Measurements from ENCODE around the gene EIF3F. TPM values are rescaled to one million over a fixed set of nuclear protein-coding genes. Genes with fewer than 3 reads are reported as not detected.

The EIF3F gene
- total RNA-seq, 2 experiments from 2014 or later = 303 to 309 TPM

DNA sequence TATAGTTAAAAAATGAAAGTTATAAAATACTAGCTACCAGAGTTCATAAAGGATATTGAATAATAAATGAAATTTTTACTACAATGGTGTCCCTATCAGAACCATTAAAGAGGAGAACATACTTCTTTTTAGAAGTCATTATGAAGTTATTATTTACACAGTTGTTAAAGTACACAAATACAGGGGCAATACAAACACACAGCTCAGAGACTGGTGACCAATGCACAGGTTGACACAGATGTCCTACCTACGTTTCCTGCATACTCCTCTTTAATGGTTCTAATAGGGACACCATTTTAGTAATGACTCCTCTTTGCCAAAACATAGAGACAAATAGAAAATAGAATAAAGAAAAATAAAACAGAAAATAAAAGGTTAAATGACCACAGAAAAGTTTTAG is 31.9 kb upstream of the EIF3F start:
- intact Hi-C loops (cut with micrococcal nuclease) = no loop called here
- Mint-ChIP-seq H3K4me3 (no peak overlapping the region), H3K4me1 (ENCODE audit: low read depth) (no peaks in the 10 kb centered on the region), H3K9me3 (no peaks in the 10 kb centered on the region), H3K27ac (no peak overlapping the region), H3K27me3 (peaks cover 15% of the 10 kb centered on the region), H3K36me3 (ENCODE audit: low read depth) (no peaks in the 10 kb centered on the region)
- DNase-seq = no peak
- TF ChIP-seq, protein P1, sequence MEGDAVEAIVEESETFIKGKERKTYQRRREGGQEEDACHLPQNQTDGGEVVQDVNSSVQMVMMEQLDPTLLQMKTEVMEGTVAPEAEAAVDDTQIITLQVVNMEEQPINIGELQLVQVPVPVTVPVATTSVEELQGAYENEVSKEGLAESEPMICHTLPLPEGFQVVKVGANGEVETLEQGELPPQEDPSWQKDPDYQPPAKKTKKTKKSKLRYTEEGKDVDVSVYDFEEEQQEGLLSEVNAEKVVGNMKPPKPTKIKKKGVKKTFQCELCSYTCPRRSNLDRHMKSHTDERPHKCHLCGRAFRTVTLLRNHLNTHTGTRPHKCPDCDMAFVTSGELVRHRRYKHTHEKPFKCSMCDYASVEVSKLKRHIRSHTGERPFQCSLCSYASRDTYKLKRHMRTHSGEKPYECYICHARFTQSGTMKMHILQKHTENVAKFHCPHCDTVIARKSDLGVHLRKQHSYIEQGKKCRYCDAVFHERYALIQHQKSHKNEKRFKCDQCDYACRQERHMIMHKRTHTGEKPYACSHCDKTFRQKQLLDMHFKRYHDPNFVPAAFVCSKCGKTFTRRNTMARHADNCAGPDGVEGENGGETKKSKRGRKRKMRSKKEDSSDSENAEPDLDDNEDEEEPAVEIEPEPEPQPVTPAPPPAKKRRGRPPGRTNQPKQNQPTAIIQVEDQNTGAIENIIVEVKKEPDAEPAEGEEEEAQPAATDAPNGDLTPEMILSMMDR (IDR thresholded peaks at IDR 0.05) = no peak
- ChIA-PET POLR2A (no interaction called here), CTCF (no interaction called here)
- ATAC-seq = no peak

DNA sequence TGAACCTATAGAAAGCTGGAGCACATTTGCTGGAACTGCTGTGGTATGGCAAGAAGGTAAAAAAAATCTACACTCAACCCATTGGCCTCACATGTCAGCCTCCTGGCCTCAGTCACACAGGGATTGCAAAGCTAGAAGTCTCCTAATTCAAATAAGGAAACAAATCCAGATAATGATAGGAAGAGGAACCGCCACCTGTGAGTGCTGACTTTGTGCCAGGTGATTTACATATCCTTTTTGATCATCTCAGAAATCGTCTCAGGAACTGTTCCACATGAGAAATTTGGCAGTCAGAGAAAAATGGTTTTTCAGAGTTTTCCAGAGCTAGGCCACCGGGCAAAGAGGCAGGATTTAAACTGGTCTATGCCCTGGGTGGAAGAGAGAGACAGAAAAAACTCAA is 22.9 kb upstream of the EIF3F start:
- H3K27ac Mint-ChIP-seq = no peak overlapping the region
- no peaks in the 10 kb centered on the region for H3K4me1 Mint-ChIP-seq (ENCODE audit: low read depth)
- H3K36me3 Mint-ChIP-seq (ENCODE audit: low read depth) = no peaks in the 10 kb centered on the region
- H3K27me3 Mint-ChIP-seq = peaks cover 15% of the 10 kb centered on the region
- TF ChIP-seq, protein P1 (IDR thresholded peaks at IDR 0.05) = no peak
- ChIA-PET POLR2A (interaction anchor here (0.6 kb wide), 1 partner anchor 25 kb away, joined by 3 read pairs; no protein-coding TSS in a partner anchor), CTCF (no interaction called here)
- ATAC-seq (no peak), DNase-seq (no peak)
- intact Hi-C loops (cut with micrococcal nuclease) = no loop called here
- no peak overlapping the region for H3K4me3 Mint-ChIP-seq
- no peaks in the 10 kb centered on the region for H3K9me3 Mint-ChIP-seq

DNA sequence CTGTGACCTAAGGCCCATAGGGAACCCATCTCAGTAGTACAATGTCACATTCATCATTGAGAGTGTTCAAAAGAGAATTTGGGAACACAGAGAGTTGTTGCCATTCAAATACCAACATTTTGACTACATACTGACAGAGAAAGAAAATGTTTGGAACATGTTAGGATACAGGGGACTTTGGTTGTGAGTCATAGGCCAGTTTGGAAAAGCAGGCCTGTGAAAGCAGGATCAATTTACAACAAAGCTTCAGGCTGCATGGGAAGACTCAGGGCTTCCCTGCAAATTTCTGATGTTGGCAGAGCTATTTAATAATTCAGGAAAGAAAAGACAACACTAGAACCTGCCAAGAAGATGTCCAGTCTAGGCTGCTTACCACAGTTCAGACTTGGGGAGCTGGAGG is 22.3 kb upstream of the EIF3F start:
- Mint-ChIP-seq H3K27ac (no peak overlapping the region), H3K4me3 (no peak overlapping the region), H3K4me1 (ENCODE audit: low read depth) (no peaks in the 10 kb centered on the region), H3K9me3 (no peaks in the 10 kb centered on the region), H3K36me3 (ENCODE audit: low read depth) (no peaks in the 10 kb centered on the region), H3K27me3 (peaks cover 14% of the 10 kb centered on the region)
- intact Hi-C loops (cut with micrococcal nuclease) = no loop called here
- ATAC-seq (no peak), DNase-seq (no peak)
- CTCF ChIA-PET = no interaction called here
- TF ChIP-seq, protein P1 (IDR thresholded peaks at IDR 0.05) = no peak
- POLR2A ChIA-PET = interaction anchor here (0.6 kb wide), 1 partner anchor 24 kb away, joined by 3 read pairs; no protein-coding TSS in a partner anchor

DNA sequence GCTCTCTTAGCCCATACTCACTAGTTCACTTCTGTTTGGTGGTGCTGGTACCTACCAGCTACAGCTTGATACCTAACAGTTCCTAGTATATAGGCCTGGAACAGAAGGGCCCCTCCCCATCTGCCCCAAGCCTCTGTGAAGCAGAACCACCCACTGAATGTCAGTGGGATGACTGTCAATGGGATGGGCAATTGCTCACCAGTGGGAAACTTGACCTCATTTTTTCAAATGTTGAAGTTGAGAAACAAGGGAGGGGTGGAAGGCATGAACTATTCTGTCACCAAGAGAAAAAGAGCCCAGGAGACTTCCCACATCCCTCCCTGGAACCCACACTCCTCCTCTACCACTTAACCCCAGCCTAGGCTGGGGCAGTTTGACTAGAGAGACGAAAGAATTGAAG is 21.8 kb upstream of the EIF3F start, which contains the start of gene NLRP10:
TSS of gene NLRP10 (minus strand) at position 62 of the 400 bp plus-strand sequence. CDS start 1,952 bp downstream, outside the sequence.
- ATAC-seq (no peak), DNase-seq (no peak)
- Mint-ChIP-seq H3K9me3 (no peaks in the 10 kb centered on the region), H3K27me3 (peaks cover 12% of the 10 kb centered on the region), H3K36me3 (ENCODE audit: low read depth) (no peaks in the 10 kb centered on the region), H3K27ac (no peak within 1 kb of the TSS), H3K4me3 (no peak within 1 kb of the TSS), H3K4me1 (ENCODE audit: low read depth) (no peaks in the 10 kb centered on the region)
- ChIA-PET CTCF (no interaction called here), POLR2A (no interaction called here)
- intact Hi-C loops (cut with micrococcal nuclease) = no loop called here
- TF ChIP-seq, protein P1 (IDR thresholded peaks at IDR 0.05) = no peak

DNA sequence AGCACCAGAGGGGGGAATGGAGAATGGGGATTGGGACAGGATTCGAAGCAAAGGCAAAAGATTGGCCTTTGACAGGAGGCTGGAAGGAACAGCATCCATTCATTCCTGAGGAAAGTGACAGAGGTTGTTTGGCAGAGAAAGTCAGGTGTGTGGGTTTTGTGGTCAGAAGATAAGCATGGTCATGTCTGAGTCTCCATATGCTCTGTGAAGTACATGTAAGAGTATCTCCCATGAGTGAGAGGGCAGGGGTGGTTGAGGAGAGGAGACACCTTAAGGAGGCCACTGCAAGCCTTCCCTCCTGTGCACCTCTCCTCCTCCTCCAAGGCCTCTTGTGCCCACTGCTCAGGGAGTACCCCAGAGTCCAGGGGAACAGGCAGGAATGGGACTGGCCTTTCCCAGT is 20.0 kb upstream of the EIF3F start:
- H3K36me3 Mint-ChIP-seq (ENCODE audit: low read depth) = no peaks in the 10 kb centered on the region
- CTCF ChIA-PET = no interaction called here
- intact Hi-C loops (cut with micrococcal nuclease) = no loop called here

More for the DNA sequence above, 20.0 kb upstream of the EIF3F start:
- POLR2A ChIA-PET = no interaction called here
- Mint-ChIP-seq H3K4me3 (no peak overlapping the region), H3K9me3 (no peaks in the 10 kb centered on the region), H3K27ac (no peak overlapping the region), H3K27me3 (peaks cover 9% of the 10 kb centered on the region), H3K4me1 (ENCODE audit: low read depth) (no peaks in the 10 kb centered on the region)
- ATAC-seq = no peak
- no peak for DNase-seq
- TF ChIP-seq, protein P1 (IDR thresholded peaks at IDR 0.05) = no peak
